RWPE1 (cell line): ENCODE data around the gene FLYWCH1.

Experiments used
- CTCF ChIA-PET: fragments of 350-600 bp; sonication (Branson Sonifier 250); formaldehyde crosslinking; extraction: SDS; loops from one replicate; lab custom pipeline; 2021; lab: Yijun Ruan, JAX
- POLR2A ChIA-PET: fragments of 400-600 bp; formaldehyde crosslinking; extraction: SDS; loops from one replicate; lab custom pipeline; 2020; ENCODE audit warnings: antibody characterized with exemption; ENCODE audit not compliant: low non-redundant PET; lab: Yijun Ruan, JAX
- DNase-seq: peaks from one replicate; pipeline ENCODE4 v3.0.0; 2012; ENCODE audit warnings: low spot score
- H3K27ac ChIP-seq: fragments of 450-650 bp; 2 replicates; pipeline ENCODE4 v1.5.1; 2017
- CTCF ChIP-seq: fragments of 450-650 bp; conservative IDR thresholded peaks from 2 replicates; pipeline ENCODE4 v1.5.1; 2017; ENCODE audit warnings: low read depth, mild to moderate bottlenecking

FLYWCH1 gene

GRCh38 chr16:2963723-2964474 lies 52.2 kb downstream of the FLYWCH1 start, which contains the start of gene KREMEN2:
Gene KREMEN2, plus strand, starts transcription at chr16:2964275. Its CDS starts 246 bp downstream, at chr16:2964521.
- TF ChIP-seq CTCF: no peak
- POLR2A ChIA-PET: interaction anchor here (1.3 kb wide), 1 partner anchor 58 kb away, joined by 3 read pairs; no protein-coding TSS in a partner anchor
- peak; percentile 91 for DNase-seq
- peak within 1 kb of the TSS; percentile 66 for H3K27ac ChIP-seq
- CTCF ChIA-PET: interaction anchor here (0.6 to 0.7 kb wide), 2 partner anchors 22 to 39 kb away, joined by 5 to 6 read pairs; no protein-coding TSS in a partner anchor

- CTCF ChIA-PET: interaction anchor here (0.6 to 1.5 kb wide), 2 partner anchors 37 to 40 kb away, joined by 3 to 5 read pairs; no protein-coding TSS in a partner anchor
- TF ChIP-seq CTCF: no peak
- DNase-seq: peak; percentile 93
- H3K27ac ChIP-seq: peak overlapping the region; percentile 66
- POLR2A ChIA-PET: interaction anchor here (1.1 to 1.3 kb wide), 2 partner anchors 56 to 59 kb away, joined by 3 to 7 read pairs; no protein-coding TSS in a partner anchor
These were observed 53.0 kb downstream of the FLYWCH1 start for GRCh38 chr16:2964475-2965336.

- DNase-seq: no peak
- POLR2A ChIA-PET: no interaction called here
- CTCF ChIA-PET: interaction anchor here (1.5 kb wide), 1 partner anchor 39 kb away, joined by 3 read pairs; no protein-coding TSS in a partner anchor
- TF ChIP-seq CTCF: no peak
- H3K27ac ChIP-seq: peak overlapping the region; percentile 66; the same call in 1 of the 2 replicates
These were observed 54.5 kb downstream of the FLYWCH1 start for GRCh38 chr16:2966043-2966807.

- no peak for DNase-seq
- ChIA-PET CTCF (no interaction called here), POLR2A (no interaction called here)
- H3K27ac ChIP-seq: no peak overlapping the region
- TF ChIP-seq CTCF: no peak
These were observed 55.1 kb downstream of the FLYWCH1 start for GRCh38 chr16:2966808-2967191.

- ChIA-PET POLR2A (no interaction called here), CTCF (no interaction called here)
- no peak overlapping the region for H3K27ac ChIP-seq
- DNase-seq: no peak
- TF ChIP-seq CTCF: no peak
These were observed 55.5 kb downstream of the FLYWCH1 start for GRCh38 chr16:2967211-2967631.
